ENCODE data around the gene HS1BP3. TPM values are rescaled to one million over a fixed set of nuclear protein-coding genes. Genes with fewer than 3 reads are reported as not detected.

Gene HS1BP3
- total and polyA plus RNA-seq, 2 donors (not counting 3 experiments of a cell fraction or from before 2014, with no cell fraction given), result 27.4 to 33.1 TPM

DNA sequence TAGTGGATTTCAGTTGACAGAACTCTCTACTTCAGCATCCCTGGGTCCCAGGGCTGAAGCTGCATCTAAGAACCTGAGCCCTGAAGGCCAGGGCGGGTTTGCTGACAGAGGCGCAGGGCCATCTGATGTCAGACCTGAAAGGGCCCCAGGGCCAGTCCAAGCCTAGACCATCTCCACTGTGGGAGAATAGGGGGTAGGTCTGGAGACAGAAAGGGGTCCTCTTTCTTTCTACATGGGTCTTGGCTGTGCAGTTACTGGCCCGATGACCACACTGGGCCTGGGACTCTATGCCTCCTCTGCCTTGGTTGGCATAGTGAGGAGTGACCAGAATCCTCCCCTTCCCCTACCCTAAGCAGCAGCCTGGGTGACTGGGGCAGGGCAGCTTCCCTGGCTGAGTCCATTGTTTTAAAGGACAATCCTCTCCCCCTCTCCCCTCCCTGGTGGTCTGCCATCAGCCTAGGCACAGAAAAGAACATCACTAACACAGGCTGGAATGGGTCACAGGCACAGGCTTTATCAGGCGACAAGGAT is 34.5 kb downstream of the HS1BP3 start:
- Histone ChIP-seq H3K27ac (ENCODE audit: insufficient read depth, low read depth, low read length) (peak overlapping the region; percentile 77), H3K27me3 (ENCODE audit: control insufficient read depth in 2 of 2, insufficient read depth in 2 of 2, low read length in 2 of 2) (no peaks in the 10 kb centered on the region), H3K36me3 (ENCODE audit: control insufficient read depth in 2 of 2, extremely low read depth in 1 of 2, insufficient read depth in 2 of 2, low read length in 2 of 2) (peaks cover 0 to 3% of the 10 kb centered on the region in 2 experiments), H3K4me2 (ENCODE audit: insufficient read depth, low read length) (no peak overlapping the region), H4K20me1 (replicated peaks; ENCODE audit: control insufficient read depth, extremely low read depth, insufficient read depth, low read length) (no peaks in the 10 kb centered on the region), H3K9me3 (replicated peaks; ENCODE audit: control insufficient read depth, insufficient read depth, low read length) (no peaks in the 10 kb centered on the region), H3K4me1 (ENCODE audit: control insufficient read depth, extremely low read depth, insufficient read depth, low read length) (peaks cover 42% of the 10 kb centered on the region), H3K79me2 (ENCODE audit: control insufficient read depth, insufficient read depth, low read length) (no peaks in the 10 kb centered on the region), H3K9me1 (replicated peaks; ENCODE audit: control insufficient read depth, extremely low read depth, insufficient read depth, low read length) (no peaks in the 10 kb centered on the region), H3K4me3 (replicated peaks in 1 of 3; ENCODE audit: insufficient read depth in 1 of 3, low read depth in 1 of 3, low read length in 3 of 3) (no peak overlapping the region), H2AFZ (ENCODE audit: low read depth, low read length) (no peak overlapping the region), H3K9ac (replicated peaks; ENCODE audit: extremely low read depth, insufficient read depth, low read length) (no peak overlapping the region)
- intact Hi-C loops (cut with micrococcal nuclease) (no loop called here), dilution Hi-C loops (cut with MboI; ENCODE audit: extremely low pct_ligation_motif_present, low sequenced_read_pairs) (no loop called here)
- no peak for FAIRE-seq
- ChIA-PET POLR2A (interaction anchor here (1.5 to 2.3 kb wide), 2 partner anchors 167 to 169 kb away, joined by 7 to 67 read pairs; partner anchors contain the start of gene RHOB), CTCF (interaction anchor here (1.6 to 3.0 kb wide), 4 partner anchors 19 to 177 kb away, joined by 5 to 20 read pairs (median 11); no protein-coding TSS in a partner anchor)
- BruUV-seq (replicated peaks), result TSS peak; percentile 35
- no peak for DNase-seq (ENCODE audit: low read depth, low spot score)
- no peak for TF ChIP-seq FOS (IDR thresholded peaks at IDR 0.05; ENCODE audit: borderline replicate concordance, insufficient read depth, low read length)

- Histone ChIP-seq H3K9me1 (replicated peaks; ENCODE audit: control insufficient read depth, extremely low read depth, insufficient read depth, low read length) (no peaks in the 10 kb centered on the region), H2AFZ (ENCODE audit: low read depth, low read length) (no peak overlapping the region), H3K9me3 (replicated peaks; ENCODE audit: control insufficient read depth, insufficient read depth, low read length) (no peaks in the 10 kb centered on the region), H3K36me3 (ENCODE audit: control insufficient read depth in 2 of 2, extremely low read depth in 1 of 2, insufficient read depth in 2 of 2, low read length in 2 of 2) (peaks cover 0 to 2% of the 10 kb centered on the region in 2 experiments), H3K27ac (ENCODE audit: insufficient read depth, low read depth, low read length) (peak overlapping the region; percentile 14), H3K4me2 (ENCODE audit: insufficient read depth, low read length) (no peak overlapping the region), H3K4me1 (ENCODE audit: control insufficient read depth, extremely low read depth, insufficient read depth, low read length) (peaks cover 48% of the 10 kb centered on the region), H3K27me3 (ENCODE audit: control insufficient read depth in 2 of 2, insufficient read depth in 2 of 2, low read length in 2 of 2) (no peaks in the 10 kb centered on the region), H4K20me1 (replicated peaks; ENCODE audit: control insufficient read depth, extremely low read depth, insufficient read depth, low read length) (no peaks in the 10 kb centered on the region), H3K4me3 (replicated peaks in 1 of 3; ENCODE audit: insufficient read depth in 1 of 3, low read depth in 1 of 3, low read length in 3 of 3) (no peak overlapping the region), H3K9ac (replicated peaks; ENCODE audit: extremely low read depth, insufficient read depth, low read length) (no peak overlapping the region), H3K79me2 (ENCODE audit: control insufficient read depth, insufficient read depth, low read length) (no peaks in the 10 kb centered on the region)
- TF ChIP-seq EZH2 (IDR thresholded peaks at IDR 0.05; ENCODE audit: borderline replicate concordance, low read depth, low read length, severe bottlenecking), result no peak
- no peak for TF ChIP-seq MYC (IDR thresholded peaks at IDR 0.05; ENCODE audit: low read depth, low read length)
- no peak for TF ChIP-seq FOS (IDR thresholded peaks at IDR 0.05; ENCODE audit: borderline replicate concordance, insufficient read depth, low read length)
- TF ChIP-seq CTCF (IDR thresholded peaks at IDR 0.05; ENCODE audit: extremely low read depth in 1 of 2, insufficient read depth in 1 of 2, low read depth in 1 of 2, low read length in 2 of 2), result no peak
- no peak for TF ChIP-seq GATA2 (IDR thresholded peaks at IDR 0.05; ENCODE audit: insufficient read depth, insufficient read length, low read depth, low read length)
- DNase-seq (ENCODE audit: low read depth, low spot score) (peak; percentile 70), FAIRE-seq (no peak)
- ChIA-PET CTCF (interaction anchor here (1.0 to 1.6 kb wide), 5 partner anchors 15 to 172 kb away, joined by 3 to 5 read pairs (median 3); no protein-coding TSS in a partner anchor), POLR2A (interaction anchor here (1.5 kb wide), 1 partner anchor 169 kb away, joined by 7 read pairs; the partner anchor contains the start of gene RHOB)
- intact Hi-C loops (cut with micrococcal nuclease), result no loop called here
- dilution Hi-C loops (cut with MboI; ENCODE audit: extremely low pct_ligation_motif_present, low sequenced_read_pairs), result no loop called here
- BruUV-seq (replicated peaks), result no TSS peak
These were observed 35.2 kb downstream of the HS1BP3 start for GRCh38 chr2:20615466-20616241.
